GM12891 (cell line): ENCODE results near the gene TBC1D22A.

Source experiments
- POLR2A ChIP-seq: IDR thresholded peaks from 2 replicates; pipeline ENCODE4 v1.6.1; 2011; ENCODE audit warnings: low read depth, low read length, control low read depth
- POLR2AphosphoS5 ChIP-seq: IDR thresholded peaks from 2 replicates; pipeline ENCODE4 v1.6.1; 2011; ENCODE audit warnings: low read depth, low read length, control low read depth
- SPI1 ChIP-seq: IDR thresholded peaks from 2 replicates; pipeline ENCODE4 v1.6.1; 2011; ENCODE audit warnings: low read depth, low read length, control low read depth
- TAF1 ChIP-seq: IDR thresholded peaks from 2 replicates; pipeline ENCODE4 v1.6.1; 2011; ENCODE audit warnings: low read depth, low read length, control low read depth

DNA sequence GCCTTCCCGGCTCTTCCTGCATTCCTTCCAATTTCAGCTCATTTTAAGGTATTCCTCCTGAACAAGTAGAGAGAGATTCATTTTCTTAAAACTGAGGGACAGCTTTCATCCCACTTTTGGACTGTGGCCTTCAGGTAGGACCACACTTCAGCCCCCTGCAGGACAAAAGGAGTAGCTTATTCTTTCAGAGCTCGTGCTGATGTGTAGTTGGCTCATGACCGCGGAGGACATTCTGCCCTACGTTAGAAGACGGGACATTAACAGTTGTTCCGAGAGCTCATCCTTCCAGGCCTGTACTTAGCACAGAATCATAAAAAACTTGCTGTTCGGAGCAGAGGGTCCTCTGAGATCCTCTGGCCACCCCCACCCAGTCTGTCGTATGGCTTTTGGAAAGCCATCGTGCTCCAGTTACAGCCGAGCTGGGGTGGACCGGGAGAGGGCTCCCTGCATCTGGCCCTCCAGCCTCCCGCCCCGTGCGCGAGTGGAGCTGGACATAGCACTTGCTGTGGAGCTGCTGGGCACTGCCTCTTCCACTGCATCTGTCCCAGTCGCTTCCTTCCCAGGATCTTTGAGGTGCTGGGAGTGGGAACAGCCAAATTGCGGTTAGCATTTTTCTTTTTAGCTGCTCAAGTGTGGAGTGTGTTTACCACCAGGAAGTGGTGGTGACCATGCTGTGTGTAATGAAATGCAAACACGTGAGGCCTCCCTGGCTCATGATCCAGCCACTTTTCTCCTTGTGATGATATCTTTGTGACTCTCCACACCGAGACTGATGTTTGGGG is 250.3 kb downstream of the TBC1D22A start:
- no peak for TF ChIP-seq POLR2A
- TF ChIP-seq POLR2AphosphoS5 = no peak
- TF ChIP-seq TAF1 = no peak
- TF ChIP-seq SPI1 = no peak
